Measurements from ENCODE around the gene F7.

Gene F7

DNA sequence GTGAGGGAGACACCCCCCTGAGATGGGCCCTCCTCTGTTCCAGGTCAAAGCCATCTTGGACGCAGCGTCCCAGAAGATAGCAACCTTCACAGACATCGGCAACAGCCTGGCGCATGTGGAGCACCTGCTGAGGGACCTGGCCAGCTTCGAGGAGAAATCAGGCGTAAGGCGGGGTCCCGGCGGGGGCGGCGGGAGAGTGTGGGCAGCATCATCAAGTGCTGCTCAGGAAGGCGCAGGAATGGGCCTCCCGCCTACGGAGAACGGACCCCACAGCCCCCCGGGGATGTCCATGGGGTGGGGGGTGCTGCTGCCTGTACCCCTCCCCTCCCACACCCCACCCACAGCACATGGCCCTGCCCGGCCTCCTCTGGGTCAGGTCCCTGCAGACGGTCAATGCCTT is 31.2 kb upstream of the F7 start:
- no peak overlapping the region for H3K27ac ChIP-seq (ENCODE audit: low read length, poor library complexity, severe bottlenecking)
- H2BK5ac ChIP-seq (ENCODE audit: low read depth, low read length, poor library complexity, severe bottlenecking): no peak overlapping the region
- H4K91ac ChIP-seq (ENCODE audit: low read length): no peak overlapping the region
- H3K9me3 ChIP-seq (ENCODE audit: control insufficient read depth, low read length): no peaks in the 10 kb centered on the region
- no peak overlapping the region for H2AFZ ChIP-seq (ENCODE audit: low read depth, low read length)
- H3K23ac ChIP-seq (ENCODE audit: low read length in 2 of 2): no peak overlapping the region
- no peaks in the 10 kb centered on the region for H3K4me1 ChIP-seq (ENCODE audit: control insufficient read depth, insufficient read depth, low read depth, low read length)
- H3K4ac ChIP-seq (ENCODE audit: low read depth in 1 of 2, low read length in 2 of 2): no peak overlapping the region
- H3K79me1 ChIP-seq (replicated peaks; ENCODE audit: low read length, poor library complexity, severe bottlenecking): no peaks in the 10 kb centered on the region
- no peak overlapping the region for H3K9ac ChIP-seq (ENCODE audit: low read length)
- no peak for DNase-seq
- no peak overlapping the region for H2AK5ac ChIP-seq (ENCODE audit: low read length, severe bottlenecking)
- no peak overlapping the region for H3K14ac ChIP-seq (ENCODE audit: low read length in 2 of 2)
- no peak overlapping the region for H3K4me3 ChIP-seq (ENCODE audit: insufficient read depth in 1 of 2, low read depth in 1 of 2, low read length in 2 of 2)
- no peak overlapping the region for H4K8ac ChIP-seq (ENCODE audit: low read length)
- H3K4me2 ChIP-seq (ENCODE audit: low read length, poor library complexity, severe bottlenecking): no peak overlapping the region
- 93% methylated on average over 18 of the region's 18 CpGs for WGBS
- H2BK12ac ChIP-seq (ENCODE audit: low read length in 2 of 2): no peak overlapping the region
- peaks cover 10 to 16% of the 10 kb centered on the region in 2 experiments for H3K36me3 ChIP-seq (ENCODE audit: control insufficient read depth in 1 of 2, insufficient read depth in 2 of 2, low read depth in 1 of 2, low read length in 2 of 2)
- H3K27me3 ChIP-seq (ENCODE audit: control insufficient read depth in 1 of 2, insufficient read depth in 1 of 2, low read length in 2 of 2): peaks cover 0 to 6% of the 10 kb centered on the region in 2 experiments
- no peak overlapping the region for H2BK120ac ChIP-seq (ENCODE audit: low read depth, low read length)
- no peak overlapping the region for H3K18ac ChIP-seq (ENCODE audit: low read depth in 1 of 2, low read length in 2 of 2)
- H2BK15ac ChIP-seq (ENCODE audit: low read depth, poor library complexity, severe bottlenecking): no peak overlapping the region

DNA sequence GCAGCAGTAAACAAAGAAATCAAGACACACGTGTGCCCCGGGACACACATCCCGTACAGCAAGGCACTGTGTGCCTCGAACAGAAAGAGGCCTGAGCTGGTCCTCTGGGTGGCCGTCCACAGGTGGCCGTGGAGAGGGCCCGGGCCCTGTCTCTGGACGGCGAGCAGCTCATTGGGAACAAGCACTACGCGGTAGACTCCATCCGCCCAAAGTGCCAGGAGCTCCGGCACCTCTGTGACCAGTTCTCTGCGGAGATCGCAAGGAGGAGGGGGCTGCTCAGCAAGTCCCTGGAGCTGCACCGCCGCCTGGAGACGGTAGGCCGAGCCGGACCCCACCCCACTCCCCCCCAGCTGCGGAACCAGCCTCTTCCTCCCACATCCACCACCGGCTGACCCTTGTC is 30.7 kb upstream of the F7 start:
- WGBS: 93% methylated on average over 22 of the region's 22 CpGs
- H2AFZ ChIP-seq (ENCODE audit: low read depth, low read length): no peak overlapping the region
- H3K9ac ChIP-seq (ENCODE audit: low read length): no peak overlapping the region
- H3K4me3 ChIP-seq (ENCODE audit: insufficient read depth in 1 of 2, low read depth in 1 of 2, low read length in 2 of 2): no peak overlapping the region
- no peak overlapping the region for H4K91ac ChIP-seq (ENCODE audit: low read length)
- no peak overlapping the region for H2BK12ac ChIP-seq (ENCODE audit: low read length in 2 of 2)
- H2AK5ac ChIP-seq (ENCODE audit: low read length, severe bottlenecking): no peak overlapping the region
- H2BK120ac ChIP-seq (ENCODE audit: low read depth, low read length): no peak overlapping the region
- peaks cover 0 to 8% of the 10 kb centered on the region in 2 experiments for H3K27me3 ChIP-seq (ENCODE audit: control insufficient read depth in 1 of 2, insufficient read depth in 1 of 2, low read length in 2 of 2)
- no peak overlapping the region for H3K4me2 ChIP-seq (ENCODE audit: low read length, poor library complexity, severe bottlenecking)
- no peak overlapping the region for H2BK15ac ChIP-seq (ENCODE audit: low read depth, poor library complexity, severe bottlenecking)
- no peaks in the 10 kb centered on the region for H3K4me1 ChIP-seq (ENCODE audit: control insufficient read depth, insufficient read depth, low read depth, low read length)
- no peak overlapping the region for H3K23ac ChIP-seq (ENCODE audit: low read length in 2 of 2)
- H3K79me1 ChIP-seq (replicated peaks; ENCODE audit: low read length, poor library complexity, severe bottlenecking): no peaks in the 10 kb centered on the region
- no peak overlapping the region for H2BK5ac ChIP-seq (ENCODE audit: low read depth, low read length, poor library complexity, severe bottlenecking)
- DNase-seq: no peak
- H3K9me3 ChIP-seq (ENCODE audit: control insufficient read depth, low read length): no peaks in the 10 kb centered on the region
- no peak overlapping the region for H3K18ac ChIP-seq (ENCODE audit: low read depth in 1 of 2, low read length in 2 of 2)
- no peak overlapping the region for H3K14ac ChIP-seq (ENCODE audit: low read length in 2 of 2)
- no peak overlapping the region for H3K4ac ChIP-seq (ENCODE audit: low read depth in 1 of 2, low read length in 2 of 2)
- peaks cover 10 to 16% of the 10 kb centered on the region in 2 experiments for H3K36me3 ChIP-seq (ENCODE audit: control insufficient read depth in 1 of 2, insufficient read depth in 2 of 2, low read depth in 1 of 2, low read length in 2 of 2)
- H4K8ac ChIP-seq (ENCODE audit: low read length): no peak overlapping the region
- no peak overlapping the region for H3K27ac ChIP-seq (ENCODE audit: low read length, poor library complexity, severe bottlenecking)

DNA sequence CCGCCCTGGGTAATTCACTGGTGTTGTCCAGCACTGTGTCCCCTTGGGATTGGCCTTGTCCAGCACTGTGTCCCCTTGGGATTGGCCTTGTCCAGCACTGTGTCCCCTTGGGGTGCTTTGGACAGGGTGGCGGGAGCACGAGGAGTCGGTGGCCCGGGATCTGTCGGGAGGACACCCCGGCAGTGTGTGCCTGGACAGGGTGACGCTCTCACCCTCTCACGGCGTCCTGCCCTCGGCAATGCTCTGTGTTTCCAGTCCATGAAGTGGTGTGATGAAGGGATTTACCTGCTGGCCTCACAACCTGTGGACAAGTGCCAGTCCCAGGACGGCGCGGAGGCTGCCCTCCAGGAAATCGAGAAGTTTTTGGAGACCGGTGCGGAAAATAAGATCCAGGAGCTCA is 29.9 kb upstream of the F7 start:
- Histone ChIP-seq H3K14ac (ENCODE audit: low read length in 2 of 2) (no peak overlapping the region), H2AFZ (ENCODE audit: low read depth, low read length) (no peak overlapping the region), H3K23ac (ENCODE audit: low read length in 2 of 2) (no peak overlapping the region), H4K91ac (ENCODE audit: low read length) (no peak overlapping the region), H3K4me1 (ENCODE audit: control insufficient read depth, insufficient read depth, low read depth, low read length) (no peaks in the 10 kb centered on the region), H3K4me3 (ENCODE audit: insufficient read depth in 1 of 2, low read depth in 1 of 2, low read length in 2 of 2) (no peak overlapping the region), H3K27me3 (ENCODE audit: control insufficient read depth in 1 of 2, insufficient read depth in 1 of 2, low read length in 2 of 2) (peaks cover 7 to 8% of the 10 kb centered on the region in 2 experiments), H2BK120ac (ENCODE audit: low read depth, low read length) (no peak overlapping the region), H2BK12ac (ENCODE audit: low read length in 2 of 2) (no peak overlapping the region), H3K9ac (ENCODE audit: low read length) (no peak overlapping the region), H3K4ac (ENCODE audit: low read depth in 1 of 2, low read length in 2 of 2) (no peak overlapping the region), H3K27ac (ENCODE audit: low read length, poor library complexity, severe bottlenecking) (no peak overlapping the region), H3K4me2 (ENCODE audit: low read length, poor library complexity, severe bottlenecking) (no peak overlapping the region), H3K79me1 (replicated peaks; ENCODE audit: low read length, poor library complexity, severe bottlenecking) (no peaks in the 10 kb centered on the region), H2BK5ac (ENCODE audit: low read depth, low read length, poor library complexity, severe bottlenecking) (no peak overlapping the region), H2BK15ac (ENCODE audit: low read depth, poor library complexity, severe bottlenecking) (no peak overlapping the region), H2AK5ac (ENCODE audit: low read length, severe bottlenecking) (no peak overlapping the region), H3K9me3 (ENCODE audit: control insufficient read depth, low read length) (no peaks in the 10 kb centered on the region), H3K18ac (ENCODE audit: low read depth in 1 of 2, low read length in 2 of 2) (no peak overlapping the region), H3K36me3 (ENCODE audit: control insufficient read depth in 1 of 2, insufficient read depth in 2 of 2, low read depth in 1 of 2, low read length in 2 of 2) (peaks cover 10% of the 10 kb centered on the region in 2 experiments), H4K8ac (ENCODE audit: low read length) (no peak overlapping the region)
- DNase-seq: no peak
- WGBS: 97% methylated on average over 17 of the region's 17 CpGs

DNA sequence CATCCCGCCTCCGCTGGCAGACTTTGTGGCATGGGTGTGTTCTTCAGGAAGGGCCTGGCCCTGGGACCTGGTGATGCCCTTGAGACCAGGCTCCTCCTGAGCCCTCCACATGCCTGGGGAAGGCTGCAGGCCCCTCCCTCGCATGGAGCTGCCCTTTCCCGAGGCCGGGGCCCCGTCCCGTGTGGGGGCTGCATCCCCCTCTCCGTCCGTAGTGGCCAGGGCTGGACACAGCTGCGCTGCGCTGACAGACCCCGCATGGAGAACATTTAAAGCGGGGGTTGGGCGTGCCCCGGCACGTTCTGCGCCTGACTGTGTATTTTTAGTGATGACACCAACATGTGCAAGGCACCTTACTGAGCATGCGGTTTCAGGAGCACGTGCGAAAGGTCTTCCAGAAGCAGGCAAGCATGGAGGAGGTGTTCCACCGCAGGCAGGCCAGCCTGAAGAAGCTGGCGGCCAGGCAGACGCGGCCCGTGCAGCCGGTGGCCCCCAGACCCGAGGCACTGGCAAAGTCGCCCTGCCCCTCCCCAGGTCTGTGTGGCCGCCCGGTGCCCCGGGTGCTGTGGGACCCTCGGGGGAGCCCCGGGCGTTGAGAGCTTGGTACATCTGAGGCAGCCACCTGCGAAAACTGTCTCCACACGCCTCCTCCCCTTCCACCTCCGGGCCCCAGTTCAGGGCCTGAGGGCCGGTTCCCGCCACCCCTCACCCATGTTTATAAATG is 28.8 kb upstream of the F7 start:
- H3K14ac ChIP-seq (ENCODE audit: low read length in 2 of 2): no peak overlapping the region
- DNase-seq: no peak
- H2AFZ ChIP-seq (ENCODE audit: low read depth, low read length): no peak overlapping the region
- no peak overlapping the region for H3K27ac ChIP-seq (ENCODE audit: low read length, poor library complexity, severe bottlenecking)
- no peak overlapping the region for H3K4ac ChIP-seq (ENCODE audit: low read depth in 1 of 2, low read length in 2 of 2)
- H3K36me3 ChIP-seq (ENCODE audit: control insufficient read depth in 1 of 2, insufficient read depth in 2 of 2, low read depth in 1 of 2, low read length in 2 of 2): peaks cover 4 to 10% of the 10 kb centered on the region in 2 experiments
- no peak overlapping the region for H3K18ac ChIP-seq (ENCODE audit: low read depth in 1 of 2, low read length in 2 of 2)
- no peaks in the 10 kb centered on the region for H3K9me3 ChIP-seq (ENCODE audit: control insufficient read depth, low read length)
- H4K8ac ChIP-seq (ENCODE audit: low read length): no peak overlapping the region
- WGBS: 96% methylated on average over 39 of the region's 39 CpGs
- H4K91ac ChIP-seq (ENCODE audit: low read length): no peak overlapping the region
- H3K4me2 ChIP-seq (ENCODE audit: low read length, poor library complexity, severe bottlenecking): no peak overlapping the region
- no peak overlapping the region for H3K9ac ChIP-seq (ENCODE audit: low read length)
- H2BK12ac ChIP-seq (ENCODE audit: low read length in 2 of 2): no peak overlapping the region
- H3K4me1 ChIP-seq (ENCODE audit: control insufficient read depth, insufficient read depth, low read depth, low read length): no peaks in the 10 kb centered on the region
- no peak overlapping the region for H3K23ac ChIP-seq (ENCODE audit: low read length in 2 of 2)
- no peak overlapping the region for H2BK5ac ChIP-seq (ENCODE audit: low read depth, low read length, poor library complexity, severe bottlenecking)
- H2AK5ac ChIP-seq (ENCODE audit: low read length, severe bottlenecking): no peak overlapping the region
- no peak overlapping the region for H3K4me3 ChIP-seq (ENCODE audit: insufficient read depth in 1 of 2, low read depth in 1 of 2, low read length in 2 of 2)
- H2BK15ac ChIP-seq (ENCODE audit: low read depth, poor library complexity, severe bottlenecking): no peak overlapping the region
- H3K27me3 ChIP-seq (ENCODE audit: control insufficient read depth in 1 of 2, insufficient read depth in 1 of 2, low read length in 2 of 2): peaks cover 8 to 18% of the 10 kb centered on the region in 2 experiments
- H2BK120ac ChIP-seq (ENCODE audit: low read depth, low read length): no peak overlapping the region
- no peaks in the 10 kb centered on the region for H3K79me1 ChIP-seq (replicated peaks; ENCODE audit: low read length, poor library complexity, severe bottlenecking)

Data from mesenchymal stem cell (in vitro differentiated cells and primary cell).